IPS-11a (cell line): Measurements from ENCODE around the gene HOPX.
"Not testable (repeated sequence)": the region's sequence is repeated elsewhere in the genome, so short reads cannot be mapped to it uniquely, and the experiment has no call there.

Source experiments
- H3K4me3 ChIP-seq: one replicate; pipeline ENCODE4 v1.5.1; 2013; ENCODE audit warnings: low read depth, low read length, control low read depth

The HOPX gene

DNA sequence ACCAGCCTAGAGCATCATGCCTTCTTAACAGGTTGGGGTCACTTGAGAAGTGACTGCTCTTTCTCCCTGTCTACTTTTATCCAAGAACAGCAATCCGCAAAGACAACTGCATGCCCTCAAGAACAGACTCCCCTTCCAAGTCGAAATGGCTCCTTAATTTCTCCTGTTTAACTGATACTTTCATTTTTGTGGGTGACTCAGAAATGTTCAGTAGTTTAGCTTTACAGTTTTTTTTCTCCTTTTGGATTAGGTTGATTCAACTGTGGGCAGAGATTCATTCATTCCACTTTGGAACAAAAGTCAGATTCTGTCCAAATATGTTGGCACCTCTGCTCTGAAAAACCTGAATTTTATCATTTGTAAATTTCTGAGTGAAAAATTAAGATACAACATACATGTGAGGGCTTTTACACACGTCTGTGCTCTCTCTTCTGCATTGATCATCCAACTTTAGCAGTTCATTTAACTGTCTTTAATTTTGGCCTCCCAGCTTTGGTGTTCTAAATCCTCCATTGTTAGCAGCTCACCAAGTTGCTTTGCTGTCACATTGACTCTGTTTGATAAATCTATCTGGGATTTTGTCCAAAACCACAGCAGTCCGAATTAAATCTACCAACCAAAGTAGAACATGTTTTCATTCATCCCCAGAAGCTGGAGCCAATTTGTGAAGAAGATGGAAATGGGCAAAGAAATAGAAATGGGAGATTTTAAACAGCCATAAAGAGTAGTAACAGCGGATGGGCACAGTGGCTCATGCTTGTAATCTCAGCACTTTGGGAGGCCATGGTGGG lies 50.0 kb downstream of the HOPX start:
- no peak overlapping the region for H3K4me3 ChIP-seq

GRCh38 chr4:56628592-56628991 lies 52.5 kb downstream of the HOPX start:
- H3K4me3 ChIP-seq, result no peak overlapping the region

DNA sequence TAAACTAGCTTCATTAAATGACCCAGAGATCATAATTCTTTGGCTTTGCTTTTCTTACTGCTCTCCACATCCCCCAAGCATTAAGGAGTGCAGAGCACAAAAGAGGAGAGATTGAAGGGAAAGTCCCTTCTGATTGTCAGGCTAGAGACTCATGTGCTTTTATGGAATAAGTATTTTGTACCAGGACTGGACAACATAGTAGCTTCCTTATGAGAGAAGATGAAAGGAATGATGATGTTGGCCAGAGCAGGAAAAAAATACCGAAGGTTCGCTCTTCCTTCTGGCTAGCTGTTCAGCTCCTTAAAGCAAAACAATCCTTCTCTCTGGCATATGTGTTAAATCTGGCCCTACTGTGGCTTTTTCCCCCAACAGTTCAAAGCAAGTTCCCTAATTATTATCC lies 53.1 kb downstream of the HOPX start:
- H3K4me3 ChIP-seq, result no peak overlapping the region

GRCh38 chr4:56627375-56627774 lies 53.7 kb downstream of the HOPX start:
- H3K4me3 ChIP-seq, result no peak overlapping the region

DNA sequence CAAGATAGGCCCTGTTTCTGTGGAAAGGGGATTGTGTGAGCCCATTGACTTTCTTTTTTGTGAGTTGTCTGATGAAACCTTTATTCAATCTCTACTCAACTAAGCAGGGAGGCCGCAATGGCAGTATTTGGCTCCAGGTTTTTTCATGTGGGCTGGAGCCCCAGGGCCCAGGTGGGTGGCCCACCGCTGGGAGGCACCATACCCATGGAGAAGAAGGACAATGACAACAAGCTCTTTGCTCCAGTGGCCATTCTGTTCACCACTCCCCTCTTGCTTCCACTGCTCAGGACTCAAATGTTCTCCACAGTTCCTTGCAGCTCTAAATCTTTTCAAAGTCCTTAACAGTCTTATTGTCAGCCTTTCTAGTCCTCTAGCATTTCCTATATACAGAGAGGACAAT lies 54.1 kb downstream of the HOPX start:
- H3K4me3 ChIP-seq, result no peak overlapping the region

GRCh38 chr4:56626420-56626819 lies 54.7 kb downstream of the HOPX start:
- H3K4me3 ChIP-seq, result no peak overlapping the region

DNA sequence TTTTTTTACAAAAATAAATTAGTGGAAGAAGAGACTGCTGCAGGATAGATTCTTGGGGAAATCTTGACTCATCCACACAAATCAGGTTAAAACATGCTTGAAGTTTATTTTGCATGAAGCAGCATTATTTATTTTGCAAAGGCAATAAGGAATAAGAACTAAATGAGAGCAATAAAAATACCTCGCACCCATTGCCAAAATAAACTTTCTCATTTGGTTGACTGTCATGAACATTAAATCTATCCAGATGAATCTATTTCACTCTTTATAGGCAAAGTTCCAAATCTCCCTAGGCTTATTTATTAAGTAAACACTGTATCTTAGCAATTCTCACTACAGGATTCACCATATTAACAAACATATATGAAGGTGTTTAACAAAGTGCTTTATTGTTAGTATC lies 58.9 kb downstream of the HOPX start:
- no peak overlapping the region for H3K4me3 ChIP-seq

GRCh38 chr4:56619816-56620215 lies 61.3 kb downstream of the HOPX start:
- H3K4me3 ChIP-seq, result no peak overlapping the region

- H3K4me3 ChIP-seq, result no peak overlapping the region
These were observed 61.9 kb downstream of the HOPX start for GRCh38 chr4:56619160-56619559.

GRCh38 chr4:56618734-56619133 lies 62.4 kb downstream of the HOPX start:
- no peak overlapping the region for H3K4me3 ChIP-seq

DNA sequence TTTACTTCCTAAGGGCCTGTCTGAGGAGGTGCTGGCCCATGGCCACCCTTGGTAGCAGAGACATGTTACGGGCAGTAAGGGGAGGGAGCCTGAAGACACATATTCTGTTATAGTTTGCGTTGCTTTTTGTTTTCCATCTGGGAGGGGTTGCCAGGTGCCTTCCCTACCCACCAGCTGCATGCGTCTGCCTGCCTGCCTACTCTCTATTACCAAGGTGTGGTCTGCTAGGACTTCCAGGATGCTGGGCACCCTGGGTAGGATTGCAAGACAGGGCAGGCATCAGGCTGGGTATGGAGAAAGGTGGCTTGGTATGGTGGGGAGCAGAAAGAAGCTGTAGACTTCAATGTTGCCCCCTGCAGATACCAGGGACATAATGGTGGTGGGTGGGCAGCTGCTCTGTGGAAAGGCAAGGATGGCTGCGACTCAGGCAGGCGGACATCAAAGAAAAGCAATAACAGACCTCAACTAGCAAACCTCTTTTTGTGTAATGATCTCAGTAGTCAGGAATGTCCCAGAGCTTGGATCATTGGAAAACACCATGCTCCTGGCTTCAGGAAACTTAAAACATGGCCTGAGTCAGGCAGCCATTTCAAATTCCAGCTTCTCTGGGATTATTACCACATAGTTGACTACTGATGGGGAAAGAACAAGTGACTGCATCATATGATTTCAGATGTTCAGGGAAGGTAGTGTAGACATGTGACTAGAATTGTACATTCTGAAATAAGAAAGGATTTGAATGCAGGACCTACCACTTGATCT lies 67.8 kb downstream of the HOPX start:
- no peak overlapping the region for H3K4me3 ChIP-seq

DNA sequence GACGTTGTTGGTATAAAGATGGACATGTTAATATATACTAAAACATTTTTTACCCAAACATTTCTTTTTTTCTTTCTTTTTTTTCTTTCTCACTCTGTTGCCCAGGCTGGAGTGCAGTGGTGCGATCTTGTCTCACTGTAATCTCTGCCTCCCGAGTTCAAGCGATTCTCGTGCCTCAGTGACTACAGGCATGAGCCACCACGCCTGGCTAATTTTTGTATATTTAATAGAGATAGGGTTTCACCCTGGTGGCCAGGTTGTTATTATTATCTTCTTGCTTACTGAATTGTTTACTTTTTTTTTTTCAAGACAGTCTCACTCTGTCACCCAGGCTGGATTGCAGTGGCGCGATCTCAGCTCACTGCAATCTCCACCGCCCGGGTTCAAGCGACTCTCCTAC lies 68.8 kb downstream of the HOPX start:
- H3K4me3 ChIP-seq, result no peak overlapping the region

- H3K4me3 ChIP-seq, result no peak overlapping the region
These were observed 69.6 kb downstream of the HOPX start for GRCh38 chr4:56611501-56611900.

DNA sequence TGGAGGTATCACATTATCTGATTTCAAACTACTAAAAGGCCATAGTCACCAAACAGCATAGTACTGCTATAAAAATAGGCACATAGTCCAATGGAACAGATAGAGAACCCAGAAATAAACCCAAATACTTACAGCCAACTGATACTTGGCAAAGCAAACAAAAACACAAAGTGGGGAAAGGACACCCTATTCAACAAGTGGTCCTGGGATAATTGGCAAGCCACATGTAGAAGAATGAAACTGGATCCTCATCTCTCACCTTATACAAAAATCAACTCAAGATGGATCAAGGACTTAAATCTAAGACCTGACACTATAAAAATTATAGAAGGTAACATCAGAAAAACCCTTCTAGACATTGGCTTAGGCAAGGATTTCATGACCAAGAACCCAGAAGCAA lies 70.9 kb downstream of the HOPX start:
- not testable (repeated sequence) for H3K4me3 ChIP-seq

- no peak overlapping the region for H3K4me3 ChIP-seq
These were observed 73.2 kb downstream of the HOPX start for GRCh38 chr4:56607926-56608325.

GRCh38 chr4:56606385-56606784 lies 74.7 kb downstream of the HOPX start:
- H3K4me3 ChIP-seq, result no peak overlapping the region

GRCh38 chr4:56605464-56605863 lies 75.6 kb downstream of the HOPX start:
- not testable (repeated sequence) for H3K4me3 ChIP-seq

DNA sequence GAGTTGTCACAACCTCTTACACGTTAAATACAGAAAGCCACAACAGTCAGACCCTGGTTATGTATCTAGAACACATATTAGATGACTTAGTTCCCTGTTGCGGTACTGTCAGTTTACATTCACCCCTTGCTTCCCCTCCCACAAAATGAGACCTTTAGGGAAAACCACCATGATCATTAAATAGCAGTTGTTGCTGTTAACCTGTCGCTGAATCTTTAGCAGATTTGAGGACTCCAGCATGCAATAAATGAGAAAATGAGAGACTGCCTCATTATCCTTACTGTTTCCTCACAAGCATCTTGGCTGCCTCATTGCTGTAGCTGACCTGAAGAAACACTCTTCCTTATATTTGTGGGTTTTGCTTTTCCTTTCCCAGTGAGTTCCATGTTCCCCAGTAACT lies 77.8 kb downstream of the HOPX start:
- H3K4me3 ChIP-seq, result no peak overlapping the region
